Measurements from ENCODE around the gene COL6A2. TPM values are rescaled to one million over a fixed set of nuclear protein-coding genes. Genes with fewer than 3 reads are reported as not detected.
A peak's percentile ranks its signal among the peaks of the same experiment; 100 is the strongest.

COL6A2 gene
- total and polyA plus RNA-seq, 2 of the 13 experiments (the other 11 are each of a cell fraction or from before 2014, with no cell fraction given) = 0.07 to 0.41 TPM

- TF ChIP-seq ZFP91 (CRISPR knock-in tag; IDR thresholded peaks at IDR 0.05; ENCODE audit: borderline replicate concordance) = no peak; the same call in 1 of the 2 replicates
- no peak for TF ChIP-seq MIER2 (CRISPR knock-in tag; IDR thresholded peaks at IDR 0.05)
- no peak for TF ChIP-seq FOXA3 (CRISPR knock-in tag; IDR thresholded peaks at IDR 0.05)
- no peak for TF ChIP-seq SMAD9 (CRISPR knock-in tag; IDR thresholded peaks at IDR 0.05)
- 0 out of 2 replicates have a peak, but pooled peaks have one; percentile 13 for TF ChIP-seq ZNF274 (CRISPR knock-in tag; IDR thresholded peaks at IDR 0.05)
- 0 out of 2 replicates have a peak, but pooled peaks have one; percentile 14 for TF ChIP-seq SOX5 (CRISPR knock-in tag; IDR thresholded peaks at IDR 0.05; ENCODE audit: borderline replicate concordance)
- peak; percentile 55; the same call in 1 of the 2 replicates for TF ChIP-seq CEBPB (IDR thresholded peaks at IDR 0.05; ENCODE audit: borderline replicate concordance, low read depth, low read length)
- no peak for TF ChIP-seq DZIP1 (CRISPR knock-in tag; IDR thresholded peaks at IDR 0.05)
- no peak for TF ChIP-seq PREB (CRISPR knock-in tag; IDR thresholded peaks at IDR 0.05)
- no peak for TF ChIP-seq NR3C1 (CRISPR knock-in tag; IDR thresholded peaks at IDR 0.05)
- TF ChIP-seq CEBPG (CRISPR knock-in tag; IDR thresholded peaks at IDR 0.05) = peak; percentile 54
- no peak for TF ChIP-seq ZNF703 (CRISPR knock-in tag; IDR thresholded peaks at IDR 0.05; ENCODE audit: borderline replicate concordance)
- no peak for TF ChIP-seq E2F2 (CRISPR knock-in tag; IDR thresholded peaks at IDR 0.05; ENCODE audit: borderline replicate concordance)
- 0 out of 2 replicates have a peak, but pooled peaks have one; percentile 21 for TF ChIP-seq SP5 (CRISPR knock-in tag; IDR thresholded peaks at IDR 0.05; ENCODE audit: borderline replicate concordance, low read depth)
- TF ChIP-seq ZSCAN25 (CRISPR knock-in tag; IDR thresholded peaks at IDR 0.05) = 0 out of 2 replicates have a peak, but pooled peaks have one; percentile 20
- no peak for TF ChIP-seq ELF1 (CRISPR knock-in tag; IDR thresholded peaks at IDR 0.05)
- no peak for TF ChIP-seq KAT2B (IDR thresholded peaks at IDR 0.05; ENCODE audit: borderline replicate concordance, low read depth, low read length)
- no peak for TF ChIP-seq ZSCAN30 (CRISPR knock-in tag; IDR thresholded peaks at IDR 0.05)
Measured at GRCh38 chr21:46149205-46149901, 51.4 kb downstream of the COL6A2 start (continued).
